ENCODE data around the gene PRKCE.
A peak's percentile ranks its signal among the peaks of the same experiment; 100 is the strongest.

Gene PRKCE

DNA sequence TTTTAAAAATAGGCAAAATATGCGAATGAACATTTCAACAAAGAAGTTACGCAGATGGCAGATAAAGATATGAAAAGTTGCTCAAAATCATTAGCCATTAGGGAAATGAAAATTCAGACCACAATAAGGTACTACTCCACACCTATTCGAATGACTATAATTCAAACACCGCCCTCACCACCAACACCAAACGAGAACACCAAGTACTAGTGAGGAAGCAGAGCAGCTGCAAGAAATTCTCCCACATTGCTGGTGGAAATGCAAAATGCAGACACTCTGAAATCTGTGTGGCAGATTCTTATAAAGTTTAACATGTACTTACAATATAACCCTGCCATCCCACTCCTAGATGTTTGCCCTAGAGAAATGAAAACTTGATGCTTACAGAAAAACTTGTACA, 17.3 kb upstream of the PRKCE start:
- DNase-seq = no peak

DNA sequence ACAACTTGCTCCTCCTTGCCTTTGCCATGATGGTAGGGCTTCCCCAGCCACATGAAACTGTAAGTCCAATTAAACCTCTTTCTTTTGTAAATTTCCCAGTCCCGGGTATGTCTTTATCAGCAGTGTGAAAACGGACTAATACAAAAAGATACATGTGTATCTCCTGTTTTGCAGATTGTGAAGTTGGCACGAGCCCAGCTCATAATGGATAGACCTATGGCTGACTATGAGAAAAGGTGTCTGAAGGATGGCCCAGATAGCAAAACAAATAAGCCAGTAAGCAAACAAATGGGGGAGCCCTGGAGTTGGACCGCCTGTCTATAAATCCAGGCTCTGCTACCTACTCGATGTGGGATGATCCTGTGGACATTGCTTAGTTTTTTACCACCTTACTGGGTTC, 15.5 kb upstream of the PRKCE start:
- DNase-seq = no peak

DNA sequence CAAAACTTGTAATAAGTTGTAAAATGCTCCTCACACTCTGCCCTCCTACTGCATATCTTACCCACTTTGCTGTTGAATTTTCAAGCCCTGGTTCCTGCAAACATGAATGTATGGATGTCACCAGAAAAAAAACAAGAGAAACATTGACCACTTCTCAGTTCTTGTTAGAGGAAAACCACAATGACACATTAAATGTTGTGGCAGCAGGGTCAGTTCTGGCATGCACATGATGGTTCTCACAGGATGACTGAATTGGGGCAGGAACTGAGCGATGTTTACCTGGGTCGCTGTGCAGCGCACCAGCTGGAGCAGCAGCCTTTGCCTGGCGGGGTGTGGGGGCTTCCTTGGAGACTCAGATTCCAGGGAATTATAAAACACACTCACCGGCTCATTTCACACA, 14.0 kb upstream of the PRKCE start:
- DNase-seq = no peak

DNA sequence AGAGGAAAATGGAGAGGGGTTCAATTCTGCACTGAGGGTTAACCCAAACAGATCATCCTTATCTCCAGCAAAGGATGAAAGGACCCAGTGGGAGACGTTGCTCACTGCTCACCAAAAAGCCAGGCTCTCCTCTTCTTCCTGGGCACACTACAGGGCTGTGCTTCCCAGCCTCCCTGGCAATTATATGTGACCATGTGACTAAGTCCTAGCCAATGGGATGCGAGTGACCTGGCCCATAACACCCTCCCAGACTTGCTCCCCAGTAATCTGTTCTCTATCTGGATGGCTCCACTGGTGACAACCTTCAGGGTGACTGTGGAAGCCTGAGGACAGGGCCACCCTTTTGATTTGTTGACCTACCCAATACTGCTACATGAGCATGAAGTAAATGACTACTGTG, 10.9 kb upstream of the PRKCE start:
- no peak for DNase-seq

DNA sequence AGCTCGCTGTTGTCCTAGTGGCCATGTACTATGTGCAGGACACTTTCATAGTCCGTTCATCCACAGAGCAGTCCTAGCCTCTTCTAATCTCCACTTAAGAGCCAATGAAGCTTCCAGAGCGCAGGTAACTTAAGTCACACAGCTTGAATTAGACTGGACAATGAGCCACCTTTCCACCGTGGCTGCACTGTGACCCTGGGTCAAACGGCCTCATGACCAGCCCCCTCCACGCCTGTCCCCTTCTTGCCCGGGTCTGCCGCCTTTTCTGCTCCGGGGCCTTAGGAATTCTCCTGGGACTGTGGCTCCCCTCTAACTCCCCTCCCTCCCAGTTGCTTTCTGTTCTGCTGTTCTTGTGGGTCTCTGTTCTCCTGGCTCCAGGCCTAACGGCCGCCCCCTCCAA, 8.4 kb upstream of the PRKCE start:
- no peak for DNase-seq

DNA sequence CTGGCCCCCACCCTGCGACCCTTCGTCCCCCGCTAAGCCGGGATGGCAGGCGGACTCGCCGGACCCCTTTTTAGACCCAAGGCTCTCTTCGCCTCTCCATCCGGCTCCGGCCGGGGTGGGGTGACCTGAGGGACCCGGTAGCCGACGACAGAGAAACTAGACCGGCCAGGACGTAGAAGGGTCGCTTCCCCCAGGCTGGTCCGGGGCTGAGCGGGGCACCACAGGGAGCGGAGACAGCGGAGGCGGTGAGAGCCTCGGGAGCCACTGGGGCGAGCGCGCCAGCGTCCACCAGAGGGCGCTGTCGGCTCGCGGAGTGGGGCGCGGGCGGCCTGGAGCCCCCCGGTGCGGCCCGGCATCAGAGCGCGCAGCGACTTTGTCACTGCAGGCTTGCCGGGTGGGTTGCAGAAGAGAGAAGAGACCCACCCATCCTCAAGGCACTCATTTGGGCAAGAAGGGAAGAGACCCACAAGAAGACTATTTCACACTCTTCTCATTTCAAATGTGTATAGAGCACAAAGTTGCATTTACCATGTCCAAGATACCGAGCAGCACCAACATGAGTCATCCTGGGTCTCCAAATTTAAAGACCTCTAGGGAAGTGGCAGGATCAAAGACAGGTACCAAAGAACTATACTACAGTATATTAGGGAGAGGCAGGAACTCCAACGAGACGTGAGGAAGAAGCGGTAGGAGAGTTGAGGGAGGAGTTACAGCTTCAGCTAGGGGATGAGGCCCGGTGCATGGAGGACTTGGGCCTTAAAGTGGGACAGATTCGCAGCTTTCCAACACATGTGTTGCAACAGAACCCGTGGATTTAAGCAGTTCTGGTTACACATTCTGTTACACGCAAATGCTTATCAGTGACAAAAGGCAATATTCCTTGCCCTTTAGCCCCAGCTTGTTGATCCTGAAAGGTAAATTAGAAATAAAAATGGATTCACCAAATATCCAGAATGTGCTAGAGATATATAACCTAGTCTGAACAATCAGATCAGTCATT, 7.6 kb upstream of the PRKCE start:
- DNase-seq = peak; percentile 57 to 81

DNA sequence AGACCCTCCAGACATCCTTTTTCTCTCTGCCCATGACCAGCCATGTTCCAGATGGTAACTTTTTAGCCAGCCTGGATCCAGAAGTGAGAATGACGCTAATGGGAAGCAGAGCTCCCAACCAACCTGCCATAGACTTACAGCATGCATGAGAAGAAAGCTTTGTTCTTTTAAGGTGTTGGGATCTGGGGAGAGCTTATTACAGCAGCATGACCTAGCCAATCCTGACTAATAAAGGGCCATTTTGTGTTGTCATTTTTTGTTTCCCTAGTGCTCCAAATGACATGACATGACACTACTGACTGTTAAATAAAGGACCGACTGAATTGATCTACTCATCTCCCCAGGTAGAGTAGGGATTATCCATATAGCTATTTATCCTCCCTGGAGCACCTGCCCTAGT, 5.2 kb upstream of the PRKCE start:
- no peak for DNase-seq

DNA sequence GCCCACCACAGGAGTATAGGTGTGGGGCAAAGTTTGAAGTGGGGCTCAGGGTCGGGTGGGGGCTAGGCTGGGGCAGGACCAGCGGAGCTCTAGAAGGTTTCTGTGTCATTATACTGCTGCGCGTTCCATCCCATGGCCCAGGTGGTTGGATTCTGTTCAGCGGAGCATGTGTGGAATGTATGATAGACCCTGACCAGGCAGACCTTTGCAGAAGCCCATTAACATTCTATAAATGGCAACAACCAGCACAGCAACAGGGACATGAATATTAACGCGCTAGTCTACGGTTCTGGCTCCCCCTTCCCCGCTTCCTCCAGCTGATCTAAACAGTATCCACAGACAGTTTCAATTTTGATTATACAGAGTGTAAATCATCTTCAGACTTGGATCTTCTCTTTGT, 4.1 kb upstream of the PRKCE start:
- no peak for DNase-seq

DNA sequence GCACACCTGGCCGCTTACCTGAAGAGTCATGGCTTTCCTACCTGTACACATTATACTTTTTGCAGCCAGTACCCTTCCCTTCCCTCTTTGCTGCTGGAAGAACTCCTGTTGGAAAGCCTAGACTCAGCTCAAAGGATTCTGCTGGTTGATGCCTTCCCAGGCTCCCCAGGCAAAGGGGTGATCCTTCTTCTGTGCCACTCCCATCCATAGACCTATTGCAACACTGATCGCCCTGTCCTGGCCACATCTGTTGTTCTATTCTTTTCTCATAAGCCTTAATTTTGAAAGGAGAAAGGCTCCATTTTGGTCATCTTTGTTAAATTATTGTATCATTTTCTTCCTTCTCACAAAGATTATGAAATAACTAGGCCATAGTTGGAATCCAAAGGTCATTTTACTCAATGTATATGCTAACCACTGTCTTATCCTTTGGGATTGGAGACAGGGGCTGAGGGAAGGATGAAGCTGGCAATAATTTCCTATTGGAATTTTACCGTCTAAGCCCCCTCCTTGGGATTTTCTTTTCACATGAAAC, 3.4 kb upstream of the PRKCE start:
- DNase-seq = no peak

DNA sequence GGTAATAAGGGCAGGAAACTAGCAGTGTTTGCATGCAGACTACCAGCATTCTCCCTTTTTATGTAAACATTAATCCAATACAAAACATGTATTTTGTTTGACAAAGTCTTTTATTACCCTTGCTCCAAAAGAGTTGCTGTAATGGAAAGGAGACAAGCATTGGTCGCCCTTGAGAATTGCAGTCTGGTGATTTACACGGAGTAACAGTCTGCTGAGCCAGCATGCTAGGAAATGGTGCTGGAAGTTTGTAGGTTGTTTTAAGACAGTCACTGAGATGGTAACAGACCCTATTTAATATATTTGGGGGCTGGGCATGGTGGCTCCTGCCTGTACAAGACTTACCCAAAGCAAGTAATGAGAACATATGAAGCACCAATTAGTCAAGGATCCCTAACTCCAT, 2.8 kb upstream of the PRKCE start:
- no peak for DNase-seq

DNA sequence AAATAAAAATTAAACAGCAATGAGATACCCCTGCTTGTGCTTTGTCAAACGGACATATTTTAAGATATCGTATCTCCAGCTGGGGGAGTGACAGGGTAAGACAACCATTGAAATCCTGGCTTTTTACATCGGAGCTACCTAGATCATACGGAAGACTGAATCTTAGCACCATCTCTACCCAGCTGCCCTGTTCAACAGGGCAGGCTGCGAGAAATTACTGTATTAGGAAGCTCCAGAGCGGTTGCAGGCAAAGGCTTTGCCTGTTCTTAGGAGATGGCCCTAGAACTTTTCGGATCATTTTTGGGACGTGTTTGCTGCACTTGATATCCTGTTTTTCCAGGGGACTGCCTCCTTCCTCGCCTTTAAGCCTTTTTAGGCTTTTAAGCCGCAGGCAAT, 2.0 kb upstream of the PRKCE start:
- DNase-seq = no peak

DNA sequence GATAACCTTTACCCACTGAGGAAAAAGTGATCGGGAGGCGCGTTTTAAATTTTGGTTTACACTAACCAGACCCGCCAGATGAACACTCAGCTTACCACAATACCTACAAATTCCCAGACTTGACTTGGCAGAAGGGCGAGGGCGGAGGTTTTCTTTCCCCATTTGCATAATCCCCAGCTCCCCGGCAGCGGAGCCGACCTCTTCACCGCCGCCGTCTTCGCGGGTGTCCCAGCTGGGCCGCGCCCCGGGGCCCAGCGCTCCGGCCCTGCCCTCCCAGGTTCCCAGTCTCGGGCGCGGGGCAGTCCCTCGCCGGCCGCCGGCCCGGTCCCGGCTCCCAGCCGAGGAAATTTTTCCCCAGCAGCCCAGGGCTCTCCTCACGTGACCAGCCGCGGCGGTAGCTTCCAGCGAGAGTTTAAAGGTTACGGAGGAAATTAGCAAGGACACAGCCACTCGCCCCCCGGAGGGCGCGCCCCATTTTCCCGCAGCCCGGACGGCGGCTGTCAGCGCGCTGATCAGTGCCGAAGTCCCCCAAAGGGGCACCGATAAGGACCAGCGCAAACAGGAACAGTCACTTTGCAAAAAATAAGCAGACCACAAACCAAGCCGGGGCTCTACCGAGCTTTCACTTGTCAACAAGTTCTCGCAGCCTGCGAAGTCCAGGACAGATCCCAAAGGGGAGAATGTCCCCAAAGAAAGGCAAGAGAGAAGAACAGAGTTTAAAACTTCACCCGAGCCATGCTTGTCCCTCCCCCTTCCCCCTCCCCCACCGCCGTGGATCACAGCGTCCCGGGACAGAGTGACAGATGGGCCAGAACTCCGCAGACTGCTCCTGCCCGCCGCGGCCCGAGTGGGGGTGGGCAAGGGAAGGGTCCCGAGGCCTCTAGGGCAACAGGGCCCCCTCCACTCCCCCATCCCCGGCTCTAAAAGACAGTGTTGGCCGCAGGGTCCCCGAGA, 1.3 kb upstream of the PRKCE start:
- peak; percentile 56 to 59 for DNase-seq

DNA sequence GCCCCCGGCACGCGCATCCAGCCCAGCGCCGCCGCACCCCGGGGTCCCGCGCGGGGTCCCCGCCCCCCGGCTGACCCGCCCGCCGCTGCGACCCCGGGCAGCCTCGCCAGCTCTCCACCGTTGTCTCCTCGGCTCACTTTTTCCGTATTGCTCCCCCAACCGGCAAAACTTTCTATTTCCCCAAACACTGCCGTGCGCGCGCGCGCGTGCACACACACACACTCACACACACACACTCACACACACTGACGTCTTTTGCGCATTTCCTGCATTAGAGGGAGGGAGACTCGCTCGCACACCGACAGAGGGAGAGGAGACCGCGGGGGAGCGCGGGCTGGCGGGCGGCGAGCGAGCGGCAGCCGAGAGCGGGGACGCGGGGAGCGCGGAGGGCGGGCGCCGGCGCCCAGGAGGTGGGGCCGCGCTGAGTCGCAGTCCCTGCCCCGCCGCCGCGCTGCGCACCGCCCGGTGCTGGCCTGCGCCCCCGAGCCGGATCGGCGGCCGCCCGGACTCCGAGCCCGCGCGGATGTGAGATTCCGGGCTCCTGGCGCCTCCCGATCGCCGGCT, 542 bp upstream of the PRKCE start:
- peak; percentile 85 to 94 for DNase-seq

DNA sequence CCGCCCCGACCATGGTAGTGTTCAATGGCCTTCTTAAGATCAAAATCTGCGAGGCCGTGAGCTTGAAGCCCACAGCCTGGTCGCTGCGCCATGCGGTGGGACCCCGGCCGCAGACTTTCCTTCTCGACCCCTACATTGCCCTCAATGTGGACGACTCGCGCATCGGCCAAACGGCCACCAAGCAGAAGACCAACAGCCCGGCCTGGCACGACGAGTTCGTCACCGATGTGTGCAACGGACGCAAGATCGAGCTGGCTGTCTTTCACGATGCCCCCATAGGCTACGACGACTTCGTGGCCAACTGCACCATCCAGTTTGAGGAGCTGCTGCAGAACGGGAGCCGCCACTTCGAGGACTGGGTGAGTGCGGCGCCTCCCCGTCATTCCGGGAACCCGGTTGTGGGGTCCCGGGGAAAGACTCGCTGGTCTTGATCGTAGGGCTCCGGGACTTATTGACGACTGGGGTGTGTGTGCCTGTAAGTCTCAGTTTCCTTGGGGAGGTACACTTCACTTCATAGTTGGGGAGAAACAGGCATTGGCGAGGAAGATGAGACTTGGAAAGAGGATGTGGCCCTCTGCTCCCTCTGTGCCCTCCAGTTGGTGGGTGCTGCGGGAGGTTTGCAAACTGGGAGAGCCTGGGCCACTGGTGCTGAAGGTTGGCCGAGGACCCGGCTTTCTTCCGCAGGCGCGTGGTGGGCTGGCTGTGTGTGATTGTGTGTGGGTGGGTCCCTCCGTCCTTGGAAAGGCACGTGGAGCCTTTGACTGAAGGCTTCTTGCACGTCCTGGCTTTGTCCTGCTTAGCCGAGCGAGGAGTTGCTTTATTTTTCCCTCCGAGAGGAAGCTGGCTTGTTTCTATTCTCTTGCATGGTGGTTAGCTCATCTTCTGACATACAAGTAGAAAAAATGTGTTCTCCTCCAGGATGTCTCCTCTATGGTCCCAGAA, 886 bp downstream of the PRKCE start:
- peak; percentile 10 to 12 for DNase-seq

DNA sequence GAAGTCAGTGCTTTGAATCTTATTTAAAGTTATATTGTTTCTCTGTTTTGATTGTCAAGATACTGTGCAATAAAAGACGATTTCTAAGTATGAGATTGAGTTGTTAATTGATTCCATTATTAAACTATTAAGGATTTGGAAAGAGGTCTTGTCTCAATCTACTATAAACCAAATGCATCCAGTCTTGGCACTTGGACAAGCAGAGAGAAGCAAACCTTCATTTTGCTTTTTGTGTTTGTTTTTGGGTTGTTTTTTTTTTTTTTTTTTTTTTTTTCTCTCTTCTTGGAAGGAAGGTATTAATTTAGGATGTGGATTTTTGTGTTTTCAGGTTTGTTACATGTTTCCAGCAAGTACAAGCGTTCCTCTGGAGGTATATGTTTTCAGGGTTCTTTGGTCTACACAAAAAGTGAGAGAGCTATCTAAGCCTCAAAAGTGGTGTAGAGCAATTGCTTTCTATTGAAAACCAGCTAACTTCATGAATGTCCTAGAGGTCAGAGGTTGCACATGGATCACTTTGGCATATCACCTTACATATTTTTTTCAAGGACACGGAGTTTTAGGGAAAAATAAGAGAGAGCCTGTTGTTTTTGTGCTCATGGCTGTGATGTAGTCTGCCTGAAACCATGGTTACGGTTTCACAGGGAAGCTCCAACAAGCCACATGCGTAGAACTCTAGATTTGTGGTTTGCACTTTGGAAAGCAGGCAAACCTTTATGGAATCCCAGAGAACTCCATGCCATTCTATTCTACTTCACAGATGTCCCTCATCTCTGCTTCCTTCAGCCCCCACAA, 1.8 kb downstream of the PRKCE start:
- DNase-seq = no peak

DNA sequence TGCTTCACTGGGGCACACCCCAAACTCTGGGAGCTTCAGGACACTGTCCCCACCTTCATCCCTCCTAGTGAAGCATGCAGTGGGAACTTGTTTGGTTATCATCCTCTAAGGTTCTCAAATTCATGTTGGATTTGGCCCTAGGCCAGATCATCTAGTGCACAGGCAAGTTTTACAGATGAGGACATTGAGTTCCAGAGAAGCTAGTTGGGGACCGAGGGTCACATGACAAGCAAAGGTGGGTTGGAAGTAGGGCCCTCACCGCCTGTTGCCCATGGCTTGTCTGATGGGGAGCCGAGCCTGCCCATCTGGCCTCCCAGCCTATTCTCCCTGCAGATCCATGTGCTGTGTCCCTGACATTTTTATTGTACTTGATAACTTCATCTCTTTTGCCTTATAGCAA, 2.8 kb downstream of the PRKCE start:
- DNase-seq = no peak

DNA sequence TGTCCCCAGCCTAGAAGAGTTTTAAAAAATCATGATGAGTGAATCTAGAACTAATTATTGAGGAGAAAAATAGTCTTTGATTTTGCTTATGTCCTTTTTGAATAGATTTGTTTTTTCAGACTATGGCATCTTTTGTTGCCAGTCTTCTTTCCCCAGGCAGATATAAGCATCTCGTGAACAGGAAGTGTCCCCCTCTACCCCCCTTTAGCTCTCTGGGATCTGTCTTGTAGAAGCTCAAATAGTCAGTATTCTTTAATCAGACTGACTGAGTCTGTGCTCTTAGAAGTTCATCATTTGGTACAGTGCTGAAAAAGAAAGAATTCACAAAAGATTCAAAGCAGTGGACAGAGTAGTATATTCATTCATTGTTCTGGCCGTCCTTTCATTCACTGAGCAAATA, 10.4 kb downstream of the PRKCE start:
- DNase-seq = no peak

DNA sequence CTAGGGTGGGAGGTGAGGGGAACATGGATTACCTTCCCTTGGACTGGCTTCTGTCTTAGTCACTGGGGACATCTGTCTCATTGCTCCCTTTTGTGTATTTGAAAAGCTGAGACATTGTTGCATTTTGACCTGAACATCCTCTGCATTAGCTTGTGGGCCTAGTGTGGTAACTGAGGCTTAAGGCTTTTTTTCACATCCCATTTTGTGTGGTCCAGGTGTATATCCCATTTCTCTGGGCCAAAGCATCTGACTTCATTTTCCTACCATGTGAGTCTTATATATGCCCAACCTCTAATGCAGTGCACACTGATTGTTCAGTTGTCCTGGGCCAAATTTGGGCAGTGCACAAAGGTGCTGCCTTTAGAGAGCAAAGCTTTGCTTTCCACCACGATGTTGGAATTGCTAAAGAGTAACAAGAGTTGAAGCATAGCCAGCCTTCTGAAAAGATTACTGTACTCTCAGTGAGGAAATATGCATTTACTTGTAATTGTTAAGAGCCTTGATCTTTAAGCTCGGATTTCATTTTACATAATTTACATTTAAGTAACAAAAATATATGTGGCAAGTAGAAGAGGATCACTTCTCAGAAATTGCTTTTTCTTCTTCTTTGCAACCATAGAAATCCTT, 13.3 kb downstream of the PRKCE start:
- DNase-seq = no peak

DNA sequence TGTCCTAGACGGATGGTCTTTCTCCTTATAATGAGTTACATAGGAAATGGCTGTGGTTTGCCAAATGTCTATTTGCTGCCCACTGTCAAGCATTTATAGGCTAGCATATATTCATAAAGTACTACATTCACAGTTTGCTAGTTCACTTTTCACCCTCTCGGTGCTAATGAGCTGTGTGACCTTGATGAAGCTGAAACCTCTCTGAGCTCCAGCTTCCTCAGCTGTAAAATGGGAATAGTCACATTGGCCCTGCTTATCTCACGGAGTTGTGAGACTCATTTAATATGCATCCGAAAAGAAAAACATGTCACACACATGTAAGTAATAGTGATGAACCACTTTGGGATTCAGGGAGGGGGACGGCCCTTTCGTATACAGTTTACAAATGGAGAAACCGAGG, 17.0 kb downstream of the PRKCE start:
- no peak for DNase-seq

DNA sequence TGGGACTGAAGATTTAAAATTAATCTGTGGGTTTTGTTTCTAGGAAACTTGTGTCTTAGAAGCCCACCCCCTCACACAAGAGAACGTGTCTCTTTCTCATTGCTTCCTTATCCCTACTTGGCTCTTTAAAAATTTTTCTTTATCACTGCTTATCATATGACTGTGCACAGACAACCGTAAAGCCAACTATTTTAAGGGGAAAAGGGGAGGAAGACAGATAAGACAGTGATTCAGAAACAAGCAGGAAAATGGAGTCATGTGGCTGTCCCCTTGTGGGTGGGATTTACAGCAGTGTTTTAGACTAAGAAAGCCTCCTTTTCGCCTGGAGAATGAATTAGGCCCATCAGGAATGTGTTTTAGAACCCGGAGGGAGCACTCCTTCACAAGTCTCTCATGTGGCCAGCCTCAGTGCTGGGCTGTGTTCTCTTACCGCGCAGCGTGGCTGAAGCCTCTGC, 17.6 kb downstream of the PRKCE start:
- no peak for DNase-seq

DNA sequence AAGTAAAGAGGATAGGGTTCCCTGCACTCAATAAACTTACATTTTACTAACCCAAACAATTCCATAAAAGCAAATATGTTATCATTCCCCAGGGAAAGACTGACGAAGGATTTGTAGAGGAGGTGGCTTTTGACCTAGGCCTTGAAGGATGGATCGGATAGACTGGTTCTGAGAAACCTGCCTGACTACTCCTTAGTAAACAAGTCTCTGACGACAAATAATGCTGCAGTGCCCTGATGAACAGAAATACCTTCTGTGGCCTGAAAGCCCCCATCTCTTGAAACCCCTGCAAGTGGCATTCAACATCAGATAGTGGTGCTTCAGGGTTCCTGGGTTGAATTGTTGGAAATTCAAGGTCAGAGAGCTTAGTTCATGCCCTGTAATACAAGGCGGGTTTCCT, 19.2 kb downstream of the PRKCE start:
- no peak for DNase-seq

Measured in stimulated activated CD4-positive, alpha-beta T cell treated with anti-CD3 and anti-CD28 coated beads, Interleukin-4, amount 100 ng/mL, for 4 hours (primary cell).